ENCODE results near the gene GNB4. TPM values are rescaled to one million over a fixed set of nuclear protein-coding genes. Genes with fewer than 3 reads are reported as not detected.

Gene GNB4
- total RNA-seq, 1 experiment from 2014 or later: 6.3 TPM

GRCh38 chr3:179425075-179425474, 26.2 kb downstream of the GNB4 start:
- no peaks in the 10 kb centered on the region for H3K27me3 ChIP-seq (ENCODE audit: low read length)
- no peaks in the 10 kb centered on the region for H3K79me2 ChIP-seq (ENCODE audit: low read length)
- H3K9ac ChIP-seq (ENCODE audit: low read length): no peak overlapping the region
- no TSS peak for BruUV-seq (replicated peaks)
- no peaks in the 10 kb centered on the region for H4K20me1 ChIP-seq (ENCODE audit: low read length)
- no peak overlapping the region for H3K27ac ChIP-seq (ENCODE audit: low read length)
- H3K9me3 ChIP-seq (ENCODE audit: low read length): no peaks in the 10 kb centered on the region
- TF ChIP-seq CTCF (conservative IDR thresholded peaks at IDR 0.05; ENCODE audit: low read depth, low read length) (no peak), EZH2 (IDR thresholded peaks at IDR 0.05; ENCODE audit: low read length, unreplicated experiment) (no peak), EZH2phosphoT487 (IDR thresholded peaks at IDR 0.05; ENCODE audit: borderline replicate concordance, low read length) (no peak)
- intact Hi-C loops (cut with micrococcal nuclease): no loop called here
- no peaks in the 10 kb centered on the region for H3K4me1 ChIP-seq (ENCODE audit: insufficient read depth, low read length)
- no peak for ATAC-seq
- no peaks in the 10 kb centered on the region for H3K9me2 ChIP-seq (replicated peaks; ENCODE audit: low read length)
- no peak overlapping the region for H3K4me3 ChIP-seq (ENCODE audit: low read length)
- H3F3A ChIP-seq (ENCODE audit: low read length, unreplicated experiment): no peaks in the 10 kb centered on the region
- DNase-seq: no peak
- no peak overlapping the region for H2AFZ ChIP-seq (ENCODE audit: low read length)
- H3K4me2 ChIP-seq (ENCODE audit: low read length): no peak overlapping the region
- ChIA-PET POLR2A (ENCODE audit: unreplicated experiment) (no interaction called here), CTCF (no interaction called here)
- H3K36me3 ChIP-seq (ENCODE audit: low read depth, low read length): no peaks in the 10 kb centered on the region

- Histone ChIP-seq H3K9me3 (ENCODE audit: low read length) (no peaks in the 10 kb centered on the region), H3K4me1 (ENCODE audit: insufficient read depth, low read length) (no peaks in the 10 kb centered on the region), H3K9ac (ENCODE audit: low read length) (no peak overlapping the region), H3K4me2 (ENCODE audit: low read length) (no peak overlapping the region), H3K9me2 (replicated peaks; ENCODE audit: low read length) (no peaks in the 10 kb centered on the region), H3K4me3 (ENCODE audit: low read length) (no peak overlapping the region), H2AFZ (ENCODE audit: low read length) (no peak overlapping the region), H3K27ac (ENCODE audit: low read length) (no peak overlapping the region), H3K79me2 (ENCODE audit: low read length) (no peaks in the 10 kb centered on the region), H3F3A (ENCODE audit: low read length, unreplicated experiment) (no peaks in the 10 kb centered on the region), H3K36me3 (ENCODE audit: low read depth, low read length) (no peaks in the 10 kb centered on the region), H3K27me3 (ENCODE audit: low read length) (no peaks in the 10 kb centered on the region), H4K20me1 (ENCODE audit: low read length) (no peaks in the 10 kb centered on the region)
- CTCF ChIA-PET: no interaction called here
- DNase-seq (no peak), ATAC-seq (peak; percentile 42; the same call in 1 of the 2 replicates)
- BruUV-seq (replicated peaks): no TSS peak
- TF ChIP-seq EZH2 (IDR thresholded peaks at IDR 0.05; ENCODE audit: low read length, unreplicated experiment): no peak
- TF ChIP-seq EZH2phosphoT487 (IDR thresholded peaks at IDR 0.05; ENCODE audit: borderline replicate concordance, low read length): no peak
- peak; percentile 45; the same call in 1 of the 2 replicates for TF ChIP-seq CTCF (conservative IDR thresholded peaks at IDR 0.05; ENCODE audit: low read depth, low read length)
- intact Hi-C loops (cut with micrococcal nuclease): loop anchor here (1.0 kb wide), 1 partner anchor 137 kb away; no protein-coding TSS in a partner anchor
- POLR2A ChIA-PET (ENCODE audit: unreplicated experiment): no interaction called here
Observed at GRCh38 chr3:179421500-179421899, 29.8 kb downstream of the GNB4 start.

- intact Hi-C loops (cut with micrococcal nuclease): no loop called here
- no TSS peak for BruUV-seq (replicated peaks)
- H3K9me2 ChIP-seq (replicated peaks; ENCODE audit: low read length): no peaks in the 10 kb centered on the region
- DNase-seq: no peak
- ChIA-PET POLR2A (ENCODE audit: unreplicated experiment) (no interaction called here), CTCF (no interaction called here)
- H3K27me3 ChIP-seq (ENCODE audit: low read length): no peaks in the 10 kb centered on the region
- H3K27ac ChIP-seq (ENCODE audit: low read length): no peak overlapping the region
- H3F3A ChIP-seq (ENCODE audit: low read length, unreplicated experiment): no peaks in the 10 kb centered on the region
- TF ChIP-seq EZH2phosphoT487 (IDR thresholded peaks at IDR 0.05; ENCODE audit: borderline replicate concordance, low read length) (no peak), CTCF (conservative IDR thresholded peaks at IDR 0.05; ENCODE audit: low read depth, low read length) (no peak), EZH2 (IDR thresholded peaks at IDR 0.05; ENCODE audit: low read length, unreplicated experiment) (no peak)
- no peaks in the 10 kb centered on the region for H3K9me3 ChIP-seq (ENCODE audit: low read length)
- H4K20me1 ChIP-seq (ENCODE audit: low read length): no peaks in the 10 kb centered on the region
- H3K4me1 ChIP-seq (ENCODE audit: insufficient read depth, low read length): no peaks in the 10 kb centered on the region
- H3K36me3 ChIP-seq (ENCODE audit: low read depth, low read length): no peaks in the 10 kb centered on the region
- H2AFZ ChIP-seq (ENCODE audit: low read length): no peak overlapping the region
- H3K4me2 ChIP-seq (ENCODE audit: low read length): no peak overlapping the region
- no peak for ATAC-seq
- no peak overlapping the region for H3K9ac ChIP-seq (ENCODE audit: low read length)
- no peak overlapping the region for H3K4me3 ChIP-seq (ENCODE audit: low read length)
- no peaks in the 10 kb centered on the region for H3K79me2 ChIP-seq (ENCODE audit: low read length)
Observed at GRCh38 chr3:179418610-179419009, 32.7 kb downstream of the GNB4 start.
